ENCODE measurements around the gene PIP5K1C. TPM values are rescaled to one million over a fixed set of nuclear protein-coding genes. Genes with fewer than 3 reads are reported as not detected.

Gene PIP5K1C
- total RNA-seq, 1 experiment from 2014 or later: 34.0 TPM

- H3K27me3 Mint-ChIP-seq (ENCODE audit: low read depth): no peaks in the 10 kb centered on the region
- H3K4me3 Mint-ChIP-seq: no peak overlapping the region
- DNase-seq (ENCODE audit: low spot score) (no peak), ATAC-seq (no peak)
- H3K4me1 Mint-ChIP-seq: no peaks in the 10 kb centered on the region
- CTCF ChIA-PET: interaction anchor here (0.7 to 1.2 kb wide), 2 partner anchors 88 to 148 kb away, joined by 3 read pairs; no protein-coding TSS in a partner anchor
- POLR2A ChIA-PET: no interaction called here
- no peaks in the 10 kb centered on the region for H3K9me3 Mint-ChIP-seq
- TF ChIP-seq AR (CRISPR knock-in tag; IDR thresholded peaks at IDR 0.05) (no peak), ESRRA (CRISPR knock-in tag; IDR thresholded peaks at IDR 0.05; ENCODE audit: borderline replicate concordance) (no peak), STAT6 (CRISPR knock-in tag; conservative IDR thresholded peaks at IDR 0.05; ENCODE audit: low read depth) (no peak), IRF2 (CRISPR knock-in tag; IDR thresholded peaks at IDR 0.05; ENCODE audit: borderline replicate concordance, low read depth) (no peak), USF2 (CRISPR knock-in tag; IDR thresholded peaks at IDR 0.05) (no peak), ZNF416 (CRISPR knock-in tag; IDR thresholded peaks at IDR 0.05) (no peak), E2F5 (CRISPR knock-in tag; IDR thresholded peaks at IDR 0.05) (no peak), USF1 (CRISPR knock-in tag; IDR thresholded peaks at IDR 0.05) (no peak), NFE2L1 (CRISPR knock-in tag; IDR thresholded peaks at IDR 0.05) (no peak), ZNF263 (CRISPR knock-in tag; IDR thresholded peaks at IDR 0.05; ENCODE audit: low read depth) (no peak), RELA (CRISPR knock-in tag; IDR thresholded peaks at IDR 0.05; ENCODE audit: borderline replicate concordance) (no peak)
- no peaks in the 10 kb centered on the region for H3K36me3 Mint-ChIP-seq
- H3K27ac Mint-ChIP-seq: no peak overlapping the region
Measured at GRCh38 chr19:3632739-3633558, 67.3 kb downstream of the PIP5K1C start.

GRCh38 chr19:3632098-3632497 lies 68.2 kb downstream of the PIP5K1C start:
- H3K27me3 Mint-ChIP-seq (ENCODE audit: low read depth): no peaks in the 10 kb centered on the region
- ChIA-PET POLR2A (no interaction called here), CTCF (interaction anchor here (0.7 to 1.2 kb wide), 2 partner anchors 87 to 147 kb away, joined by 3 read pairs; no protein-coding TSS in a partner anchor)
- no peaks in the 10 kb centered on the region for H3K4me1 Mint-ChIP-seq
- H3K36me3 Mint-ChIP-seq: no peaks in the 10 kb centered on the region
- ATAC-seq: no peak
- no peak overlapping the region for H3K4me3 Mint-ChIP-seq
- no peak for DNase-seq (ENCODE audit: low spot score)
- H3K27ac Mint-ChIP-seq: no peak overlapping the region
- H3K9me3 Mint-ChIP-seq: no peaks in the 10 kb centered on the region
- TF ChIP-seq AR (CRISPR knock-in tag; IDR thresholded peaks at IDR 0.05) (no peak), ELF4 (CRISPR knock-in tag; IDR thresholded peaks at IDR 0.05; ENCODE audit: low read depth) (no peak), FOXP4 (CRISPR knock-in tag; IDR thresholded peaks at IDR 0.05) (no peak), CTCF (IDR thresholded peaks at IDR 0.05) (no peak), MAX (CRISPR knock-in tag; IDR thresholded peaks at IDR 0.05) (no peak), OVOL2 (CRISPR knock-in tag; IDR thresholded peaks at IDR 0.05; ENCODE audit: borderline replicate concordance) (no peak), ESRRA (CRISPR knock-in tag; IDR thresholded peaks at IDR 0.05; ENCODE audit: borderline replicate concordance) (no peak)
